ENCODE measurements around the gene CPVL. TPM values are rescaled to one million over a fixed set of nuclear protein-coding genes. Genes with fewer than 3 reads are reported as not detected.

The CPVL gene
- total RNA-seq, 2 donors from 2014 or later: 4.4 to 6.0 TPM

DNA sequence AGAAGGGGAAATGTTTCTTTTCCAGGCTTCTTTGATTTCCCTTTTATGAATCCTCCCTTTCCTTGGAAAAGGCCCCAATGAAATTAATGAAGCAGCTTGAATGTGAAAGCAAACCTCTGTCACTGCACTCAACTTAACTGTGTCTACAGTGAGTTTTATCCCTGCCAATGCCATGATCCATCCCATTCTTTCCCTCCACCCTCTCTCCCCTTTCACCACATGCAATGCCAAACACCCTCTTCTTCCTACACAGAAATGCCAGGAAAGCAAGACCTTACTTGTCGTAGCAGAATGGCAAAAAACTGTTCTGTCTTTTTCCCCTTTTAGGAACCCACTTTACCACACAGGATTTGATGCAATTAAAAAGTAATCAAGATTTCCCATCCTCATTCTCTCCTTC, 140.9 kb downstream of the CPVL start:
- H3K4me3 Mint-ChIP-seq: no peak overlapping the region
- no peak for DNase-seq
- no peak overlapping the region for H3K27ac Mint-ChIP-seq
- H3K4me1 Mint-ChIP-seq: no peaks in the 10 kb centered on the region
- no peaks in the 10 kb centered on the region for H3K9me3 ChIP-seq (ENCODE audit: control insufficient read depth, low read length, poor library complexity, severe bottlenecking)
- no peaks in the 10 kb centered on the region for H3K36me3 Mint-ChIP-seq (ENCODE audit: low read depth)
- ATAC-seq: no peak
- H3K27me3 Mint-ChIP-seq: no peaks in the 10 kb centered on the region

DNA sequence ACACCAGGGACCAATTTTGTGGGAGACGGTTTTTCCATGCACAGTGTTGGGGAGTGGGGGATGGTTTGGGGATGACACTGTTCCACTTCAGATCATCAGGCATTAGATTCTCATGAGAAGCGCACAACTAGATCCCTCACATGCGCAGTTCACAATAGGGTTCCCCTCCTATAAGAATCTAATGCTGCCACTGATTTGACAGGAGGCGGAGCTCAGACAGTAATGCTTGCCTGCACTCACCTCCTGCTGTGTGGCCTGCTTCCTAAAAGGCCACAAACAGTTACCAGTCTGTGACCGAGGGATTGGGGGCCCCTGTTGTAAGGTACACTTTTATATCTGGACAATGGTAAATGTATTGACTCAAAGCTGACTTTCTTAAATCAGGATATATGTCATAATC, 142.6 kb downstream of the CPVL start:
- DNase-seq: no peak
- no peaks in the 10 kb centered on the region for H3K36me3 Mint-ChIP-seq (ENCODE audit: low read depth)
- ATAC-seq: no peak
- H3K27me3 Mint-ChIP-seq: no peaks in the 10 kb centered on the region
- H3K4me1 Mint-ChIP-seq: no peaks in the 10 kb centered on the region
- no peak overlapping the region for H3K4me3 Mint-ChIP-seq
- H3K9me3 ChIP-seq (ENCODE audit: control insufficient read depth, low read length, poor library complexity, severe bottlenecking): no peaks in the 10 kb centered on the region
- no peak overlapping the region for H3K27ac Mint-ChIP-seq

DNA sequence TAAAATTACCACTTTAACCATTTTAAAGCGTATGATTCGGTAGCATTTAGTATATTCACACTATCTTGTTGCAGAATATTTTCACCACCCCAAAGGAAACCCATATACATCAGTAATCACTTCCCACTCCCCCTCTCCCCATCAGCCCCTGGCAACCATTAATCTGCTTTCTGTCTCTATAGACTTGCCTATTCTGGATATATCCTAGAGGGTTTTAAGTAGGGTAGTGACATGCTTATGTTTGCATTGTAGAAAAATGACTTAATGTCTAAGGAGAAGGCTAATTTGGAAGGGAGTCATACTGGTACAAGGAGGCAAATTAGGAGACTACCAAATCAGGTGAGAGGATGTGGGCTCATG, 145.6 kb downstream of the CPVL start:
- no peaks in the 10 kb centered on the region for H3K9me3 ChIP-seq (ENCODE audit: control insufficient read depth, low read length, poor library complexity, severe bottlenecking)
- no peaks in the 10 kb centered on the region for H3K27me3 Mint-ChIP-seq
- ATAC-seq: no peak

DNA sequence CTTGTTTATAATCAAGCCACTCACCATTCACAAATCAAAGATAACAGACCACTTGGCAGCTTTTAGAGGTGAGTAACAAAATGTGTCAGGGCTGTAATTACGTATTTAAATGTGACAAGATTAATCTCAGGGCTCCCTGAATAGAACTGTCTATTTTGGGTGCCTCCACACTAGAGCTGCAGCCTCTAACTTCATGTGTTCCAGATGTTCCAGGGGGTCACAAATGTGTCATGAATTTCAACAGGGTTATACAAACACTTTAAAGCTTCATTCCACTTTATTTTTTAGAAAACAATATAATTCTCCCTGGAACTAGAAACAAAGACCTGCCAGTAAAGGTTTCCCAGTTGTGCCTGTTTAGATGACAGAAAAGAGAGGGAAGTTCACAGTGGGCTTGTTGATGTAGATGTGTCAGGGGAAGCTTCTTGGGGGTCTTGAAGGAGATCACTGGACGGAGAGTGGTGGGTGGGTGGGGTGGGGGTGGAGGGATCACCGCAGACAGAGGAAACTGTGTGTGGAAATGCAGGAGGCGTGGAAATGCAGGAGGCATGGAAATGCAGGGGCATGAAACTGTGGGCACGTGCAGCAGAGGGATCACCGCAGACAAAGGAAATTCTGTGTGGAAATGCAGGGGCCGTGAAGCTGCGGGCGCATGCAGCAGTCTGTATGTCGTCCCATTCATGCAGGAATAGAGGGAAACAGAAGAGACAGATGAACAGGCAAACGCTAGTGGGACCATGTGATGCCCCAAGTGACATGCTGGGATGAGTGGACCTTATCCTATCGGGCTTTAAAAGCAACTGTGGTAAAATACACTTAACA, 146.2 kb downstream of the CPVL start:
- DNase-seq (no peak), ATAC-seq (no peak)
- Mint-ChIP-seq H3K4me1 (no peaks in the 10 kb centered on the region), H3K27ac (no peak overlapping the region), H3K27me3 (no peaks in the 10 kb centered on the region), H3K36me3 (ENCODE audit: low read depth) (no peaks in the 10 kb centered on the region), H3K4me3 (no peak overlapping the region)
- H3K9me3 ChIP-seq (ENCODE audit: control insufficient read depth, low read length, poor library complexity, severe bottlenecking): no peaks in the 10 kb centered on the region

More for the DNA sequence above, 145.6 kb downstream of the CPVL start:
- no peak overlapping the region for H3K27ac Mint-ChIP-seq
- H3K4me1 Mint-ChIP-seq: no peaks in the 10 kb centered on the region
- H3K36me3 Mint-ChIP-seq (ENCODE audit: low read depth): no peaks in the 10 kb centered on the region
- no peak for DNase-seq
- no peak overlapping the region for H3K4me3 Mint-ChIP-seq

DNA sequence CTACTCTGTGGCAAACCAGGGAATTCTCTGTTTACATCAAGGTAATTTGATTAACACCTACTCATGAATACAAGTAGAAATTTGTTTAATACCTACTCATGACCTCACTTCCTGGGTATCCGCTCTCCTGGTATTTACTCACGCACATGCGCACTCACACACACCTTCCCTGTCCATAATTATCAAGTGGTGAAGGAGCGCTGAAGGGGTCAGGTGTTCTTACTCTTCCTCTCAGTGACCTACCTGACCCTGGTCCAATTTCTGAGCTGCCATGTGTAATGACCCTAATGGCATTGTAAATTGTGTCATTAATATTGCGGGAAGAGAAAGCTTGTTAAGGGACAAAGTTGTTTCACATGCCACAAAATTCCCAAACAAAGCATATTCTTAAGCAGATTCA, 146.9 kb downstream of the CPVL start:
- H3K4me3 Mint-ChIP-seq: no peak overlapping the region
- no peaks in the 10 kb centered on the region for H3K4me1 Mint-ChIP-seq
- H3K36me3 Mint-ChIP-seq (ENCODE audit: low read depth): no peaks in the 10 kb centered on the region
- no peaks in the 10 kb centered on the region for H3K27me3 Mint-ChIP-seq
- H3K9me3 ChIP-seq (ENCODE audit: control insufficient read depth, low read length, poor library complexity, severe bottlenecking): no peaks in the 10 kb centered on the region
- ATAC-seq: no peak
- no peak for DNase-seq
- H3K27ac Mint-ChIP-seq: no peak overlapping the region

DNA sequence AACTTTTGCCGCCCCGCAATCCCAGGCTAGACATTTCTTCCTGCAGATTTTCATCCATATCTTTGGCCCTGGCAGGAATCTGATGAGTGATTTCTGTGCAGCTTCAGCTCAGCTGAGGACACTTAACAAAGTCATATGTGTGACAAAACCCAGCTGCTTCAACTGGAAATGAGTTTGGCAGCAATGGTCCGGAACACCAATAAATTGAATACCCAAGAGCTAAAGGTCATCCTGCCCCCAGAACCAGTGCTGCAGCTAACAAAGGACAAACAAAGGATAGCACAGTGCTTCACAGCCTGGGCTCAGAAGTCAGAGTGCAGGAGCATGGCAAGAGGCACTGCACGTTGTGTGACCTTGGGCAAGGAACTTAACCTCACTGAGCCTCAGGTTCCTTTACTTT, 148.2 kb downstream of the CPVL start:
- H3K4me3 Mint-ChIP-seq: no peak overlapping the region
- DNase-seq (no peak), ATAC-seq (no peak)
- no peaks in the 10 kb centered on the region for H3K27me3 Mint-ChIP-seq
- no peak overlapping the region for H3K27ac Mint-ChIP-seq
- no peaks in the 10 kb centered on the region for H3K36me3 Mint-ChIP-seq (ENCODE audit: low read depth)
- no peaks in the 10 kb centered on the region for H3K4me1 Mint-ChIP-seq
- H3K9me3 ChIP-seq (ENCODE audit: control insufficient read depth, low read length, poor library complexity, severe bottlenecking): no peaks in the 10 kb centered on the region

DNA sequence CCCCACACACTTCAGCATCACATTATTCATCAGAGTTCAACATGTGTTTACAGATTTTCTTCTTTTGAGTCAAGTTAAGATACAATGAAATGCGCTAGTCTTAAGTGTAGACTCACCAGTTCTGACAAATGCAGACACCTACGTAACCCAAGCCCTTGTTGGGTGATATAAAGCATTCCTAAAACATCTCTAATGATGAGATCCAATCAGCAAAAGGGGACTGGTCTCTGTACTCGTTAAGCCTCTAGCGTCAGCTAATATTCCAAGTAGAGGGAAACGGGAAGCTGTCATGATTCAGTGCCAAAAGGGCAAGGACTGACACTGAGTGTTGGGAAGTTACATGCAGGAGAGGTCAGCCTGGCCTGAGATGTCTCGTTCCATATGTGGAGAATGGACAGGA, 149.5 kb downstream of the CPVL start:
- ATAC-seq (no peak), DNase-seq (no peak)
- no peaks in the 10 kb centered on the region for H3K4me1 Mint-ChIP-seq
- H3K27ac Mint-ChIP-seq: no peak overlapping the region
- no peaks in the 10 kb centered on the region for H3K9me3 ChIP-seq (ENCODE audit: control insufficient read depth, low read length, poor library complexity, severe bottlenecking)
- H3K4me3 Mint-ChIP-seq: no peak overlapping the region
- H3K36me3 Mint-ChIP-seq (ENCODE audit: low read depth): no peaks in the 10 kb centered on the region
- no peaks in the 10 kb centered on the region for H3K27me3 Mint-ChIP-seq

DNA sequence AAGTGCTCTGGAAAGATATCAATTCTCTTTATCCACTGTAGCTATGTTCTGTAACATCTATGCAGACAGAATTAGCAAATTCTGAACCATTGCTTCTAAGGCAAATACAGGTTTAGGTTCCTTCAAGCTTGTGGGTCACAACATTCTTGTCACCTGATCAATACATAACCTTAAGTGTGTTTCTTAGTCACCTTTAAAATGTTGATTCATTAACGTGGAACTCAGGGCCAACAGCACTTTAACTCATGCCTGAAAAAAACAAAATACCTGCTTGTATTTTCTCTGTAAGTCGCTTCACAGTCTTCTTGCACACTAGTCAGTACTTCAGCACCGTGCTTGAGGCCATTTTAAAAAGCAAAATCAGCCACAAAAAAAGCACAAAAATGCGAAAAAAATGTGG, 153.0 kb downstream of the CPVL start:
- no peaks in the 10 kb centered on the region for H3K9me3 ChIP-seq (ENCODE audit: control insufficient read depth, low read length, poor library complexity, severe bottlenecking)
- no peak for ATAC-seq
- H3K4me3 Mint-ChIP-seq: no peak overlapping the region
- no peak overlapping the region for H3K27ac Mint-ChIP-seq
- H3K27me3 Mint-ChIP-seq: peaks cover 5% of the 10 kb centered on the region
- no peaks in the 10 kb centered on the region for H3K36me3 Mint-ChIP-seq (ENCODE audit: low read depth)
- no peaks in the 10 kb centered on the region for H3K4me1 Mint-ChIP-seq
- no peak for DNase-seq

DNA sequence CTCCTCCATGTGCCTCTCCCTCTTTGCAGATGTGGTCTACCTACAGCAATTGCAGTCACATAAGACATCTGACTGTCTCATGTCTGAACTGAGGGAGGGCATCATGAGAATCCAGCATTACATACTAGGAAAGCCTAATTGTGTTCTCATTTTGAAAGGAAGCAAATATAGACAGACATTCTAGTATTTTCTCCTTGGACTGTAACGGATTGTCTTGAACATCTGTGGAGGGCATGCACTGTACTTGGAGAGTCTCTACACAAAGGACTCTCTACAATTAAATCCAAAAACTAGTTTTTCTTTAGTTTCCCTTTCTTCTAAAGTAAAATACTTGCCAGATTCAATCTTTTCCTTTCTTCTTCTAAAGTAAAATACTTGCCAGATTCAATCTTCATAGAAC, 153.5 kb downstream of the CPVL start:
- Mint-ChIP-seq H3K27me3 (peaks cover 5% of the 10 kb centered on the region), H3K36me3 (ENCODE audit: low read depth) (no peaks in the 10 kb centered on the region), H3K4me1 (no peaks in the 10 kb centered on the region), H3K4me3 (no peak overlapping the region), H3K27ac (no peak overlapping the region)
- no peak for DNase-seq
- no peak for ATAC-seq
- no peaks in the 10 kb centered on the region for H3K9me3 ChIP-seq (ENCODE audit: control insufficient read depth, low read length, poor library complexity, severe bottlenecking)

DNA sequence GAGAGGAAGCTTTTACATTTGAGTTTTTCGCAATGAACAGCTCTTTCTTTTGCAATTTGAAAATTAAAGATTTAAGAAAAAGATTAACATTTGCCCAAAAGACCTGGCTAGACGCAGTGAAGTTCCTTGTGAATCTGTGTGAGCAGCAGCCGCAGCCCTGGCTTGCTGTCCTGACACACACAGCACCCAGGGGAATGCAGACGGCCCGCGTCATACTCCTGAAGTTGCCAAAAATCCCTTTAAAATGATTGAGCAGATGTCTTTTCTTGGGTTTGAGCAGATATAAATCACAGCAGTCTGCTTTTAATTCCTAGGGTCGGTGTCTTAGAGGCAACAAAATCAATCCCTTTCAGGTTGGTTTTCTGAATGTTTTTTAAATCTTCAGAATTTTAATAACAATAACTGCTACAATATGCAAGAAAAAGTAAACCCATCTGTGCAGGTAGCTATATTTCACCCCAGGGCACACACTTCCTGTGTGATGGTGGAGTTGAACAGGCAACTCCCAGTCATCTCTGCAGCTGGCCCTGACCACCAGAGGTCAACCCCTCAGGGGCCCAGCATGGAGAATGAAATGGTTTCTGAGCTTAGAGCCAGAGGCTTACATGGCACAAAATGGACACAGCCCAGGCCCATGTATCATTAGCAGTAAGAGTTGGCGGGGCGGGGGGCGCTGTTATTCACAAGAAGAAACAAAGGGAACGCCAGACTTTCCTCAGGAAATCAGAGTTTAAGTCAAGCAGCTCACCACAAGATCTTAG, 156.0 kb downstream of the CPVL start:
- ATAC-seq (no peak), DNase-seq (no peak)
- H3K4me1 Mint-ChIP-seq: no peaks in the 10 kb centered on the region
- no peaks in the 10 kb centered on the region for H3K36me3 Mint-ChIP-seq (ENCODE audit: low read depth)
- no peak overlapping the region for H3K4me3 Mint-ChIP-seq
- H3K27me3 Mint-ChIP-seq: peaks cover 5% of the 10 kb centered on the region
- no peak overlapping the region for H3K27ac Mint-ChIP-seq
- no peaks in the 10 kb centered on the region for H3K9me3 ChIP-seq (ENCODE audit: control insufficient read depth, low read length, poor library complexity, severe bottlenecking)

DNA sequence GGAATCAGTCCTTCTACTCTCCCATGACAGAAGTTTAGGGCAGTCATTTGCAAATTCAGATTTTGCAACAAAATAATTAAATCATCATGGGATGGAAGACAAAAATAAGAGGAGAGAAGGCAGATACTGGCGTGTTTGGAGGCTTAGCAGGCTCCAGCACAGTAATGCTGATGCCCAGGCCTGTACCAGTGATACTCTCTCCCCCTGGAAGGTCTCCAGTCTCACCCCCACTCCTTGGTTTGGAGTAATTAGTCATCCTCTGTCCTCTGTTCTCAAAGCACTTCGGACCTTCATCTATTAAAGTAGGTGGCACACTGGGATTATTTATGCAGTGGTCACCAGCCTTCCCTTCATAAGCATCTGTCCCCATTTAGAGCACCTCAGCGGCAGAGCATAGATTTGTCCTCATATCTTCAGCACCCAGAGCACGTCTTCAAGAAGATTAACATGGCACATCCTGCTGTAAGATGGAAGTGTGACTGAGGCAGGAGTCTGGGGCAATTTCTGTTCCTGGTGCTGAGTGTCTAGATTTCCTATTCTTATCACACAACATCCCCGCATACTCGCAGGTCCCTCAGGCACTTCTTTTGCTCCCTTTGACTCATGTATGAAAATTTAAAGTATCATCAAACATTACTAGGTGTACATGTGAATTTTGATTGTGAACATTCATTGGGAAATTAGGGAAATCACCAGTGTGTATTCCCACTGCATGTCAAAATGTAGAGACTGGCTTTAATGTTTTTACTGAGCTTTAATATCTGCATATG, 156.9 kb downstream of the CPVL start:
- Mint-ChIP-seq H3K4me1 (no peaks in the 10 kb centered on the region), H3K27ac (no peak overlapping the region), H3K4me3 (no peak overlapping the region), H3K27me3 (peaks cover 5% of the 10 kb centered on the region), H3K36me3 (ENCODE audit: low read depth) (no peaks in the 10 kb centered on the region)
- DNase-seq (no peak), ATAC-seq (no peak)
- no peaks in the 10 kb centered on the region for H3K9me3 ChIP-seq (ENCODE audit: control insufficient read depth, low read length, poor library complexity, severe bottlenecking)

DNA sequence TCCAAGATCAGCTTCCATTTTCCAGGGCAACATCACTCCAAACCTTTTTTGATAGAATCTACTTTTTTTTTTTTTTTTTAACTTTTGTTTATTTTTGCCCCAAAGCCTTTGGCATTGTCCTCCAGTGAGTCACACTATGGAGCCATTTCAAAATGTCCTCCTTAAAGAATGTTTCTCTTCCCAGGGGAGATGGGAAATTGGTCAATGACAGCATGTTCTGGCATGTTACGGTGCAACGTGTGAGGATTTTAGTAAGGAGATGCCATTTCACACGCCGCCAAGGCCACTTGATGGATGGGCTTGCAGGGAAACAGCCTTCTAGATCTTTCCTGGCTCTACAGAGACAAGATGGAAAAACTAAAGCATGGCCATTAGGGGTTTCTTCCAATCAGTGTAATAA, 157.5 kb downstream of the CPVL start:
- no peak overlapping the region for H3K27ac Mint-ChIP-seq
- no peaks in the 10 kb centered on the region for H3K4me1 Mint-ChIP-seq
- no peak overlapping the region for H3K4me3 Mint-ChIP-seq
- no peaks in the 10 kb centered on the region for H3K36me3 Mint-ChIP-seq (ENCODE audit: low read depth)
- no peaks in the 10 kb centered on the region for H3K9me3 ChIP-seq (ENCODE audit: control insufficient read depth, low read length, poor library complexity, severe bottlenecking)
- no peak for ATAC-seq
- peaks cover 5% of the 10 kb centered on the region for H3K27me3 Mint-ChIP-seq
- no peak for DNase-seq

DNA sequence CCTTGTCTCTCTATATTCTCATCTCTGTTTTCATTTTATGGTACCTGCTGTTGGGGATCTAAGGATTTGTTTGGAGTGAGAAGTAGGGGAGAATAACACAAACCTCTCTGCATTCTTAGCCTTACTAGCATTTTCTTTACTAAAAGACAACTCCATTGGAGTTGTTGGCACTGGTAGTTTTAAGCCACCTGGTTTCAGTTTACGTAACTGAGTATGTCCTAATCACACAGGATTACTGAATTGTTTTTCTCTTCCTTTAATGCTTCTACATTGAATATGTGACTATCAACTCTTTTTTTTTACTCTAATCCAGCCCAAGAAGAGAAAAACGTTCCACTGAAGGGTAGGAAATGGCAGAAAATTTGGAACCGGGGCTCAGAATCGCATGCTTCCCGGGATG, 158.2 kb downstream of the CPVL start:
- Mint-ChIP-seq H3K36me3 (ENCODE audit: low read depth) (no peaks in the 10 kb centered on the region), H3K27me3 (peaks cover 5% of the 10 kb centered on the region), H3K4me1 (no peaks in the 10 kb centered on the region)

More for the DNA sequence above, 158.2 kb downstream of the CPVL start:
- Mint-ChIP-seq H3K4me3 (no peak overlapping the region), H3K27ac (no peak overlapping the region)
- ATAC-seq (no peak), DNase-seq (no peak)
- H3K9me3 ChIP-seq (ENCODE audit: control insufficient read depth, low read length, poor library complexity, severe bottlenecking): no peaks in the 10 kb centered on the region

All from T-helper 17 cell (primary cell).